ENCODE data around the gene FLNC. TPM values are rescaled to one million over a fixed set of nuclear protein-coding genes. Genes with fewer than 3 reads are reported as not detected.
A peak's percentile ranks its signal among the peaks of the same experiment; 100 is the strongest.

Gene FLNC
- total and polyA plus RNA-seq, 5 donors from 2014 or later = not detected

GRCh38 chr7:128878226-128879105, 48.3 kb downstream of the FLNC start:
- no peaks in the 10 kb centered on the region for H3K9me3 ChIP-seq (ENCODE audit: control insufficient read depth in 2 of 2, low read length in 2 of 2)
- no peak overlapping the region for H3K4me3 ChIP-seq (ENCODE audit: low read depth, low read length)
- no peaks in the 10 kb centered on the region for H3K27me3 ChIP-seq (ENCODE audit: control insufficient read depth, insufficient read depth, low read length)
- H3K4me1 Mint-ChIP-seq = no peaks in the 10 kb centered on the region
- H3K27ac ChIP-seq (ENCODE audit: insufficient read depth, low read length, poor library complexity, severe bottlenecking) = no peak overlapping the region
- peak overlapping the region in 1 of 3 donors; percentile 9 for H3K27ac Mint-ChIP-seq
- peak overlapping the region in 1 of 4 donors; percentile 92 for H3K4me3 Mint-ChIP-seq
- ATAC-seq (ENCODE audit: low read depth in 2 of 2) = no peak
- no peaks in the 10 kb centered on the region for H3K27me3 Mint-ChIP-seq
- H3K9me3 Mint-ChIP-seq = peaks cover 0 to 2% (median 0%) of the 10 kb centered on the region in 7 donors
- no peaks in the 10 kb centered on the region for H3K36me3 ChIP-seq (ENCODE audit: control insufficient read depth, insufficient read depth, low read length)
- no peaks in the 10 kb centered on the region for H3K4me1 ChIP-seq (ENCODE audit: control insufficient read depth, insufficient read depth, low read length, poor library complexity, severe bottlenecking)
- no peak for DNase-seq
- H3K36me3 Mint-ChIP-seq = no peaks in the 10 kb centered on the region

- Mint-ChIP-seq H3K4me3 (no peak overlapping the region), H3K4me1 (no peaks in the 10 kb centered on the region), H3K36me3 (no peaks in the 10 kb centered on the region), H3K27me3 (no peaks in the 10 kb centered on the region), H3K9me3 (peaks cover 0 to 2% (median 0%) of the 10 kb centered on the region in 7 donors), H3K27ac (no peak overlapping the region)
- Histone ChIP-seq H3K27me3 (ENCODE audit: control insufficient read depth, insufficient read depth, low read length) (no peaks in the 10 kb centered on the region), H3K4me1 (ENCODE audit: control insufficient read depth, insufficient read depth, low read length, poor library complexity, severe bottlenecking) (no peaks in the 10 kb centered on the region), H3K4me3 (ENCODE audit: low read depth, low read length) (no peak overlapping the region), H3K9me3 (ENCODE audit: control insufficient read depth in 2 of 2, low read length in 2 of 2) (no peaks in the 10 kb centered on the region), H3K27ac (ENCODE audit: insufficient read depth, low read length, poor library complexity, severe bottlenecking) (no peak overlapping the region), H3K36me3 (ENCODE audit: control insufficient read depth, insufficient read depth, low read length) (no peaks in the 10 kb centered on the region)
- no peak for DNase-seq
- no peak for ATAC-seq (ENCODE audit: low read depth in 2 of 2)
Observed at GRCh38 chr7:128879461-128879938, 49.3 kb downstream of the FLNC start.

GRCh38 chr7:128879939-128880746, 49.9 kb downstream of the FLNC start:
- Mint-ChIP-seq H3K36me3 (no peaks in the 10 kb centered on the region), H3K9me3 (peaks cover 0 to 2% (median 0%) of the 10 kb centered on the region in 7 donors), H3K4me3 (no peak overlapping the region), H3K4me1 (no peaks in the 10 kb centered on the region), H3K27me3 (no peaks in the 10 kb centered on the region), H3K27ac (peak overlapping the region in 1 of 3 donors; percentile 56)
- no peak overlapping the region for H3K4me3 ChIP-seq (ENCODE audit: low read depth, low read length)
- no peaks in the 10 kb centered on the region for H3K27me3 ChIP-seq (ENCODE audit: control insufficient read depth, insufficient read depth, low read length)
- no peaks in the 10 kb centered on the region for H3K9me3 ChIP-seq (ENCODE audit: control insufficient read depth in 2 of 2, low read length in 2 of 2)
- H3K27ac ChIP-seq (ENCODE audit: insufficient read depth, low read length, poor library complexity, severe bottlenecking) = no peak overlapping the region
- DNase-seq (no peak), ATAC-seq (ENCODE audit: low read depth in 2 of 2) (no peak)
- H3K36me3 ChIP-seq (ENCODE audit: control insufficient read depth, insufficient read depth, low read length) = no peaks in the 10 kb centered on the region
- no peaks in the 10 kb centered on the region for H3K4me1 ChIP-seq (ENCODE audit: control insufficient read depth, insufficient read depth, low read length, poor library complexity, severe bottlenecking)

GRCh38 chr7:128880791-128881457, 50.7 kb downstream of the FLNC start:
- Mint-ChIP-seq H3K9me3 (peaks cover 0 to 2% (median 0%) of the 10 kb centered on the region in 7 donors), H3K36me3 (no peaks in the 10 kb centered on the region), H3K4me1 (no peaks in the 10 kb centered on the region), H3K27me3 (no peaks in the 10 kb centered on the region), H3K4me3 (no peak overlapping the region), H3K27ac (peak overlapping the region in 1 of 3 donors; percentile 25)
- no peak overlapping the region for H3K27ac ChIP-seq (ENCODE audit: insufficient read depth, low read length, poor library complexity, severe bottlenecking)
- no peaks in the 10 kb centered on the region for H3K27me3 ChIP-seq (ENCODE audit: control insufficient read depth, insufficient read depth, low read length)
- no peaks in the 10 kb centered on the region for H3K4me1 ChIP-seq (ENCODE audit: control insufficient read depth, insufficient read depth, low read length, poor library complexity, severe bottlenecking)
- no peak for DNase-seq
- H3K36me3 ChIP-seq (ENCODE audit: control insufficient read depth, insufficient read depth, low read length) = no peaks in the 10 kb centered on the region
- no peaks in the 10 kb centered on the region for H3K9me3 ChIP-seq (ENCODE audit: control insufficient read depth in 2 of 2, low read length in 2 of 2)
- ATAC-seq (ENCODE audit: low read depth in 2 of 2) = no peak
- H3K4me3 ChIP-seq (ENCODE audit: low read depth, low read length) = no peak overlapping the region

GRCh38 chr7:128881458-128882125, 51.4 kb downstream of the FLNC start:
- H3K27ac ChIP-seq (ENCODE audit: insufficient read depth, low read length, poor library complexity, severe bottlenecking) = no peak overlapping the region
- DNase-seq (no peak), ATAC-seq (ENCODE audit: low read depth in 2 of 2) (no peak)
- no peak overlapping the region for H3K27ac Mint-ChIP-seq
- no peaks in the 10 kb centered on the region for H3K36me3 Mint-ChIP-seq
- no peaks in the 10 kb centered on the region for H3K4me1 ChIP-seq (ENCODE audit: control insufficient read depth, insufficient read depth, low read length, poor library complexity, severe bottlenecking)
- H3K27me3 Mint-ChIP-seq = no peaks in the 10 kb centered on the region
- H3K27me3 ChIP-seq (ENCODE audit: control insufficient read depth, insufficient read depth, low read length) = no peaks in the 10 kb centered on the region
- H3K4me3 ChIP-seq (ENCODE audit: low read depth, low read length) = no peak overlapping the region
- H3K9me3 ChIP-seq (ENCODE audit: control insufficient read depth in 2 of 2, low read length in 2 of 2) = no peaks in the 10 kb centered on the region
- H3K9me3 Mint-ChIP-seq = peaks cover 0 to 2% (median 0%) of the 10 kb centered on the region in 7 donors
- no peak overlapping the region for H3K4me3 Mint-ChIP-seq
- H3K36me3 ChIP-seq (ENCODE audit: control insufficient read depth, insufficient read depth, low read length) = no peaks in the 10 kb centered on the region
- no peaks in the 10 kb centered on the region for H3K4me1 Mint-ChIP-seq

GRCh38 chr7:128882134-128882533, 51.9 kb downstream of the FLNC start:
- no peak overlapping the region for H3K27ac Mint-ChIP-seq
- no peaks in the 10 kb centered on the region for H3K4me1 Mint-ChIP-seq
- H3K9me3 Mint-ChIP-seq = peaks cover 0 to 2% (median 0%) of the 10 kb centered on the region in 7 donors
- Histone ChIP-seq H3K4me1 (ENCODE audit: control insufficient read depth, insufficient read depth, low read length, poor library complexity, severe bottlenecking) (no peaks in the 10 kb centered on the region), H3K36me3 (ENCODE audit: control insufficient read depth, insufficient read depth, low read length) (no peaks in the 10 kb centered on the region), H3K27ac (ENCODE audit: insufficient read depth, low read length, poor library complexity, severe bottlenecking) (no peak overlapping the region), H3K27me3 (ENCODE audit: control insufficient read depth, insufficient read depth, low read length) (no peaks in the 10 kb centered on the region), H3K4me3 (ENCODE audit: low read depth, low read length) (no peak overlapping the region), H3K9me3 (ENCODE audit: control insufficient read depth in 2 of 2, low read length in 2 of 2) (no peaks in the 10 kb centered on the region)
- H3K36me3 Mint-ChIP-seq = no peaks in the 10 kb centered on the region
- H3K27me3 Mint-ChIP-seq = no peaks in the 10 kb centered on the region
- DNase-seq = no peak
- H3K4me3 Mint-ChIP-seq = no peak overlapping the region
- ATAC-seq (ENCODE audit: low read depth in 2 of 2) = no peak

Data from CD4-positive, CD25-positive, alpha-beta regulatory T cell (primary cell).